Measurements from ENCODE around the gene OPA3. TPM values are rescaled to one million over a fixed set of nuclear protein-coding genes. Genes with fewer than 3 reads are reported as not detected.

Gene OPA3
- total RNA-seq, 2 donors from 2014 or later, result 7.2 to 14.5 TPM

GRCh38 chr19:45506246-45506988 lies 78.2 kb downstream of the OPA3 start:
- H3K36me3 ChIP-seq, result no peaks in the 10 kb centered on the region
- intact Hi-C loops (cut with DNase I), result no loop called here
- peak overlapping the region; percentile 82 to 100 for H3K4me3 ChIP-seq
- DNase-seq (ENCODE audit: low spot score), result peak; percentile 96
- no peaks in the 10 kb centered on the region for H3K27me3 ChIP-seq (replicated peaks; ENCODE audit: insufficient read depth)
- TF ChIP-seq POLR2A (IDR thresholded peaks at IDR 0.05), result peak; percentile 88
- TF ChIP-seq POLR2AphosphoS5 (IDR thresholded peaks at IDR 0.05), result peak; percentile 87
- peak; percentile 47 to 69 (median 62) for TF ChIP-seq CTCF (IDR thresholded peaks at IDR 0.05)
- H3K4me1 ChIP-seq (replicated peaks), result peaks cover 7% of the 10 kb centered on the region
- 3% methylated on average over 29 of the region's 47 CpGs for WGBS
- no peaks in the 10 kb centered on the region for H3K9me3 ChIP-seq
- H3K27ac ChIP-seq, result peak overlapping the region; percentile 93 to 95

GRCh38 chr19:45505996-45506245 lies 78.7 kb downstream of the OPA3 start:
- WGBS, result 66% methylated on average over 5 of the region's 5 CpGs
- H3K36me3 ChIP-seq, result no peaks in the 10 kb centered on the region
- H3K27me3 ChIP-seq (replicated peaks; ENCODE audit: insufficient read depth), result no peaks in the 10 kb centered on the region
- peak overlapping the region in 1 of 2 donors; percentile 100 for H3K4me3 ChIP-seq
- peaks cover 5% of the 10 kb centered on the region for H3K4me1 ChIP-seq (replicated peaks)
- no peaks in the 10 kb centered on the region for H3K9me3 ChIP-seq
- intact Hi-C loops (cut with DNase I), result no loop called here
- no peak for TF ChIP-seq POLR2A (IDR thresholded peaks at IDR 0.05)
- no peak for TF ChIP-seq CTCF (IDR thresholded peaks at IDR 0.05)
- TF ChIP-seq POLR2AphosphoS5 (IDR thresholded peaks at IDR 0.05), result no peak
- peak overlapping the region; percentile 93 to 95 for H3K27ac ChIP-seq
- no peak for DNase-seq (ENCODE audit: low spot score)

GRCh38 chr19:45505151-45505995 lies 79.2 kb downstream of the OPA3 start:
- Histone ChIP-seq H3K27ac (peak overlapping the region in 1 of 2 donors; percentile 95), H3K27me3 (replicated peaks; ENCODE audit: insufficient read depth) (no peaks in the 10 kb centered on the region), H3K36me3 (no peaks in the 10 kb centered on the region), H3K9me3 (no peaks in the 10 kb centered on the region), H3K4me1 (replicated peaks) (peaks cover 5% of the 10 kb centered on the region), H3K4me3 (no peak overlapping the region)
- no peak for DNase-seq (ENCODE audit: low spot score)
- TF ChIP-seq POLR2A (IDR thresholded peaks at IDR 0.05) (no peak), POLR2AphosphoS5 (IDR thresholded peaks at IDR 0.05) (no peak), CTCF (IDR thresholded peaks at IDR 0.05) (no peak)
- 86% methylated on average over 8 of the region's 8 CpGs for WGBS
- intact Hi-C loops (cut with DNase I), result no loop called here

- no peaks in the 10 kb centered on the region for H3K36me3 ChIP-seq
- no peaks in the 10 kb centered on the region for H3K9me3 ChIP-seq
- 88% methylated on average over 9 of the region's 9 CpGs for WGBS
- no peaks in the 10 kb centered on the region for H3K4me1 ChIP-seq (replicated peaks)
- H3K27ac ChIP-seq, result no peak overlapping the region
- no peak for DNase-seq (ENCODE audit: low spot score)
- TF ChIP-seq POLR2AphosphoS5 (IDR thresholded peaks at IDR 0.05) (no peak), POLR2A (IDR thresholded peaks at IDR 0.05) (no peak), CTCF (IDR thresholded peaks at IDR 0.05) (no peak)
- intact Hi-C loops (cut with DNase I), result no loop called here
- H3K4me3 ChIP-seq, result no peak overlapping the region
- H3K27me3 ChIP-seq (replicated peaks; ENCODE audit: insufficient read depth), result no peaks in the 10 kb centered on the region
Observed at GRCh38 chr19:45503909-45504308, 80.7 kb downstream of the OPA3 start.
